Keratinocyte (primary cell): ENCODE data around the gene PCGF5. TPM values are rescaled to one million over a fixed set of nuclear protein-coding genes. Genes with fewer than 3 reads are reported as not detected.

Source experiments
- DNase-seq: peaks from one replicate; pipeline ENCODE4 v3.0.0-alpha.2; 2011; ENCODE audit warnings: low read depth, missing footprints, low spot score
- FAIRE-seq: peaks from 2 replicates; lab custom pipeline; 2011; peaks lifted over from hg19 to GRCh38; lab: Jason Lieb, UNC
- H2AFZ ChIP-seq: 2 replicates; pipeline ENCODE4 v1.6.0; 2012; ENCODE audit warnings: low read length, control low read depth, inconsistent platforms; ENCODE audit not compliant: control insufficient read depth
- H3K27ac ChIP-seq: 2 replicates; pipeline ENCODE4 v1.5.1; 2011; ENCODE audit warnings: low read length; ENCODE audit not compliant: control insufficient read depth, insufficient read depth
- H3K27me3 ChIP-seq: 3 replicates; pipeline ENCODE4 v1.6.0; 2011; ENCODE audit warnings: low read length; ENCODE audit not compliant: control insufficient read depth, insufficient read depth; ENCODE audit errors: extremely low read depth
- H3K36me3 ChIP-seq, 2 experiments: 2 replicates in 1 of 2; 3 replicates in 1 of 2; pipeline ENCODE4 v1.5.1; 2011; ENCODE audit warnings: low read length in 2 of 2, mild to moderate bottlenecking in 1 of 2; ENCODE audit not compliant: control insufficient read depth in 2 of 2, insufficient read depth in 2 of 2; ENCODE audit errors: extremely low read depth in 1 of 2
- H3K4me1 ChIP-seq: 3 replicates; pipeline ENCODE4 v1.5.1; 2011; ENCODE audit warnings: low read length; ENCODE audit not compliant: control insufficient read depth, insufficient read depth; ENCODE audit errors: extremely low read depth
- H3K4me2 ChIP-seq: 3 replicates; pipeline ENCODE4 v1.6.0; 2011; ENCODE audit warnings: low read depth, low read length; ENCODE audit not compliant: control insufficient read depth, insufficient read depth; ENCODE audit errors: extremely low read depth
- H3K4me3 ChIP-seq, 3 experiments: fragments of 200-600 bp in 1 of 3; sonication (generic) in 1 of 3; 2 replicates in 2 of 3; 3 replicates in 1 of 3; pipeline ENCODE4 v1.5.1; 2011 to 2016; ENCODE audit warnings: low read length in 3 of 3, mild to moderate bottlenecking in 3 of 3, control low read depth in 2 of 3, inconsistent platforms in 1 of 3, low read depth in 1 of 3, mixed read lengths in 1 of 3, mixed run types in 1 of 3, moderate library complexity in 1 of 3; ENCODE audit not compliant: control insufficient read depth in 2 of 3, insufficient read depth in 2 of 3; ENCODE audit errors: extremely low read depth in 1 of 3
- H3K79me2 ChIP-seq: 2 replicates; pipeline ENCODE4 v1.6.0; 2012; ENCODE audit warnings: low read length; ENCODE audit not compliant: control insufficient read depth, insufficient read depth
- H3K9ac ChIP-seq: 3 replicates; pipeline ENCODE4 v1.6.0; 2011; ENCODE audit warnings: low read length; ENCODE audit not compliant: control insufficient read depth, insufficient read depth; ENCODE audit errors: extremely low read depth
- H3K9me1 ChIP-seq: 3 replicates; pipeline ENCODE4 v1.6.0; 2011; ENCODE audit warnings: low read length; ENCODE audit not compliant: control insufficient read depth, insufficient read depth; ENCODE audit errors: extremely low read depth
- H3K9me3 ChIP-seq: 2 replicates; pipeline ENCODE4 v1.5.1; 2012; ENCODE audit warnings: low read depth, low read length; ENCODE audit not compliant: control insufficient read depth
- H4K20me1 ChIP-seq: 3 replicates; pipeline ENCODE4 v1.6.0; 2011; ENCODE audit warnings: low read length; ENCODE audit not compliant: control insufficient read depth, insufficient read depth; ENCODE audit errors: extremely low read depth
- CTCF ChIP-seq, 3 experiments: IDR thresholded peaks in 1 of 3; conservative IDR thresholded peaks in 1 of 3; optimal IDR thresholded peaks in 1 of 3; 2 replicates in 2 of 3; 3 replicates in 1 of 3; pipeline versions ENCODE3 to v1.5.1; 2011; ENCODE audit warnings: low read length in 3 of 3, mild to moderate bottlenecking in 3 of 3, moderate library complexity in 2 of 3, control low read depth in 1 of 3, inconsistent platforms in 1 of 3; ENCODE audit not compliant: insufficient read depth in 2 of 3; ENCODE audit errors: extremely low read depth in 1 of 3
- EZH2 ChIP-seq: IDR thresholded peaks from one replicate; pipeline ENCODE4 v1.6.1; 2012; ENCODE audit warnings: inconsistent platforms, mild to moderate bottlenecking, low read length, moderate library complexity
- dilution Hi-C: fragments of 300-500 bp; cut with MboI; formaldehyde crosslinking; loops from one replicate; pipeline ENCODE4 v1.7.0; 2020; ENCODE audit warnings: low sequenced_read_pairs; ENCODE audit not compliant: extremely low pct_ligation_motif_present
- polyA plus RNA-seq, 5 experiments: library from polyadenylated mRNA; depleted of rRNA in 3 of 5; stranded (reverse) in 3 of 5; stranded (forward) in 1 of 5; unstranded in 1 of 5; fragments of >200 nt; gene quantifications; 1 replicate in 1 of 5; 2 replicates in 3 of 5; 3 replicates in 1 of 5; pipeline versions ENCODE4 v1.2.1 to v1.2.3, GENCODE V29; 2011 to 2012; ENCODE audit warnings: missing spikeins in 2 of 5, low read depth in 1 of 5, low replicate concordance in 1 of 5

Gene PCGF5
- polyA plus RNA-seq, 1 donor (not counting 4 experiments of a cell fraction or from before 2014, with no cell fraction given): 13.9 TPM

GRCh38 chr10:91194497-91195179 lies 25.8 kb upstream of the PCGF5 start:
- dilution Hi-C loops: no loop called here
- H3K27me3 ChIP-seq: no peaks in the 10 kb centered on the region
- no peak overlapping the region for H3K4me3 ChIP-seq
- H2AFZ ChIP-seq: no peak overlapping the region
- no peaks in the 10 kb centered on the region for H3K36me3 ChIP-seq
- no peak overlapping the region for H3K9ac ChIP-seq
- H3K9me1 ChIP-seq: no peaks in the 10 kb centered on the region
- no peaks in the 10 kb centered on the region for H3K79me2 ChIP-seq
- DNase-seq: no peak
- TF ChIP-seq EZH2 (no peak), CTCF (optimal IDR thresholded peaks at IDR 0.05 in 1 of 3, IDR thresholded peaks at IDR 0.05 in 1 of 3, conservative IDR thresholded peaks at IDR 0.05 in 1 of 3; ENCODE audit: extremely low read depth in 1 of 3, insufficient read depth in 2 of 3, low read length in 3 of 3) (no peak)
- H3K4me2 ChIP-seq: no peak overlapping the region
- H3K4me1 ChIP-seq: no peaks in the 10 kb centered on the region
- H3K27ac ChIP-seq: no peak overlapping the region
- no peaks in the 10 kb centered on the region for H3K9me3 ChIP-seq
- no peaks in the 10 kb centered on the region for H4K20me1 ChIP-seq
- no peak for FAIRE-seq

- TF ChIP-seq CTCF (optimal IDR thresholded peaks at IDR 0.05 in 1 of 3, IDR thresholded peaks at IDR 0.05 in 1 of 3, conservative IDR thresholded peaks at IDR 0.05 in 1 of 3; ENCODE audit: extremely low read depth in 1 of 3, insufficient read depth in 2 of 3, low read length in 3 of 3): no peak
- no peak for TF ChIP-seq EZH2
- Histone ChIP-seq H3K9me1 (no peaks in the 10 kb centered on the region), H3K27me3 (no peaks in the 10 kb centered on the region), H3K79me2 (no peaks in the 10 kb centered on the region), H3K27ac (no peak overlapping the region), H3K9me3 (no peaks in the 10 kb centered on the region), H3K4me3 (no peak overlapping the region), H4K20me1 (no peaks in the 10 kb centered on the region), H3K9ac (no peak overlapping the region), H3K4me1 (no peaks in the 10 kb centered on the region), H3K36me3 (no peaks in the 10 kb centered on the region), H2AFZ (no peak overlapping the region), H3K4me2 (no peak overlapping the region)
- DNase-seq (no peak), FAIRE-seq (no peak)
- dilution Hi-C loops: no loop called here
Measured at GRCh38 chr10:91196268-91197048, 24.0 kb upstream of the PCGF5 start.
